NCI-H2227 treated with DMSO at 0.1 percent for 48 hours (cell line): ENCODE measurements around the gene FAM209A.
A peak's percentile ranks its signal among the peaks of the same experiment; 100 is the strongest.
"Not testable (repeated sequence)": the region's sequence is repeated elsewhere in the genome, so short reads cannot be mapped to it uniquely, and the experiment has no call there.

Experiments
- DNase-seq: peaks from one replicate; lab custom pipeline; 2025; lab: John Stamatoyannopoulos, UW

Gene FAM209A

GRCh38 chr20:56540415-56540814 lies 15.9 kb downstream of the FAM209A start:
- DNase-seq, result no peak

GRCh38 chr20:56542489-56543030 lies 18.0 kb downstream of the FAM209A start:
- DNase-seq, result no peak

- no peak for DNase-seq
These were observed 27.0 kb downstream of the FAM209A start for GRCh38 chr20:56551571-56551970.

- DNase-seq, result peak; percentile 7
These were observed 28.5 kb downstream of the FAM209A start for GRCh38 chr20:56552911-56553629.

GRCh38 chr20:56554869-56555268 lies 30.3 kb downstream of the FAM209A start:
- peak; percentile 63 for DNase-seq

- DNase-seq, result no peak
These were observed 34.4 kb downstream of the FAM209A start for GRCh38 chr20:56558968-56559367.

- not testable (repeated sequence) for DNase-seq
These were observed 40.0 kb downstream of the FAM209A start for GRCh38 chr20:56564526-56564925.

- DNase-seq, result no peak
These were observed 41.0 kb downstream of the FAM209A start for GRCh38 chr20:56565511-56565910.

- DNase-seq, result peak; percentile 67
These were observed 42.1 kb downstream of the FAM209A start for GRCh38 chr20:56566621-56567020.

GRCh38 chr20:56570832-56571231 lies 46.3 kb downstream of the FAM209A start:
- no peak for DNase-seq

GRCh38 chr20:56572172-56572571 lies 47.6 kb downstream of the FAM209A start:
- DNase-seq, result no peak

- no peak for DNase-seq
These were observed 49.4 kb downstream of the FAM209A start for GRCh38 chr20:56573986-56574385.

- DNase-seq, result no peak
These were observed 50.1 kb downstream of the FAM209A start for GRCh38 chr20:56574531-56575142.

- DNase-seq, result no peak
These were observed 50.6 kb downstream of the FAM209A start for GRCh38 chr20:56575157-56575556.
